GM12875 (cell line): ENCODE data around the gene SEPTIN6.
"Not testable (repeated sequence)": the region's sequence is repeated elsewhere in the genome, so short reads cannot be mapped to it uniquely, and the experiment has no call there.

ENCODE experiments used
- H3K4me3 ChIP-seq: one replicate; pipeline ENCODE4 v1.5.1; 2011; ENCODE audit warnings: low read depth, low read length, control low read depth
- TF ChIP-seq, protein P1 (sequence below): IDR thresholded peaks from 2 replicates; pipeline ENCODE4 v1.5.1; 2011; ENCODE audit warnings: low read depth, mild to moderate bottlenecking, control low read depth, inconsistent platforms, low read length, moderate library complexity, borderline replicate concordance; ENCODE audit not compliant: insufficient read depth

The SEPTIN6 gene

GRCh38 chrX:119690921-119691716 lies 1.8 kb downstream of the SEPTIN6 start:
- peak overlapping the region; percentile 82 for H3K4me3 ChIP-seq
- TF ChIP-seq, protein P1, sequence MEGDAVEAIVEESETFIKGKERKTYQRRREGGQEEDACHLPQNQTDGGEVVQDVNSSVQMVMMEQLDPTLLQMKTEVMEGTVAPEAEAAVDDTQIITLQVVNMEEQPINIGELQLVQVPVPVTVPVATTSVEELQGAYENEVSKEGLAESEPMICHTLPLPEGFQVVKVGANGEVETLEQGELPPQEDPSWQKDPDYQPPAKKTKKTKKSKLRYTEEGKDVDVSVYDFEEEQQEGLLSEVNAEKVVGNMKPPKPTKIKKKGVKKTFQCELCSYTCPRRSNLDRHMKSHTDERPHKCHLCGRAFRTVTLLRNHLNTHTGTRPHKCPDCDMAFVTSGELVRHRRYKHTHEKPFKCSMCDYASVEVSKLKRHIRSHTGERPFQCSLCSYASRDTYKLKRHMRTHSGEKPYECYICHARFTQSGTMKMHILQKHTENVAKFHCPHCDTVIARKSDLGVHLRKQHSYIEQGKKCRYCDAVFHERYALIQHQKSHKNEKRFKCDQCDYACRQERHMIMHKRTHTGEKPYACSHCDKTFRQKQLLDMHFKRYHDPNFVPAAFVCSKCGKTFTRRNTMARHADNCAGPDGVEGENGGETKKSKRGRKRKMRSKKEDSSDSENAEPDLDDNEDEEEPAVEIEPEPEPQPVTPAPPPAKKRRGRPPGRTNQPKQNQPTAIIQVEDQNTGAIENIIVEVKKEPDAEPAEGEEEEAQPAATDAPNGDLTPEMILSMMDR, result no peak

DNA sequence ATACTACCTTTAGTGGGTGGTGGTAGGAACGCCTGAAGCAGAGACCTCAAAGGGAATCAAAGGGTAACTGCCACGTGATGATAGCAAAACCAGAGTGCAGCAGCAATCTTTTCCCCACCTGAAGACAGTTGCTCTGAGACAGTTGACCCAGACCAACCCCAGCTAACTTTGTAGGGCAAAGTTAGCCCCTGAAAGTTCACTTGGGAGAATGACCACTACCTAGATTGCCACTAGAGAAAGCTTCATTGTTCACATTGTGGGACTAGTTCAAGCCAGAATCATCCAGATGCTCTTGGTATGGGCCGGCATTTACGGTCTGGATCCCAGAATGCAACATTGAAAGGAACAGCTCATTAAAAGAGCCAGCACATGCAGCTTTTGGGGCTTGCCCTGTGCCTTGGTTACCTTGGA lies 4.1 kb downstream of the SEPTIN6 start:
- H3K4me3 ChIP-seq, result peak overlapping the region; percentile 5
- TF ChIP-seq, protein P1, result no peak

DNA sequence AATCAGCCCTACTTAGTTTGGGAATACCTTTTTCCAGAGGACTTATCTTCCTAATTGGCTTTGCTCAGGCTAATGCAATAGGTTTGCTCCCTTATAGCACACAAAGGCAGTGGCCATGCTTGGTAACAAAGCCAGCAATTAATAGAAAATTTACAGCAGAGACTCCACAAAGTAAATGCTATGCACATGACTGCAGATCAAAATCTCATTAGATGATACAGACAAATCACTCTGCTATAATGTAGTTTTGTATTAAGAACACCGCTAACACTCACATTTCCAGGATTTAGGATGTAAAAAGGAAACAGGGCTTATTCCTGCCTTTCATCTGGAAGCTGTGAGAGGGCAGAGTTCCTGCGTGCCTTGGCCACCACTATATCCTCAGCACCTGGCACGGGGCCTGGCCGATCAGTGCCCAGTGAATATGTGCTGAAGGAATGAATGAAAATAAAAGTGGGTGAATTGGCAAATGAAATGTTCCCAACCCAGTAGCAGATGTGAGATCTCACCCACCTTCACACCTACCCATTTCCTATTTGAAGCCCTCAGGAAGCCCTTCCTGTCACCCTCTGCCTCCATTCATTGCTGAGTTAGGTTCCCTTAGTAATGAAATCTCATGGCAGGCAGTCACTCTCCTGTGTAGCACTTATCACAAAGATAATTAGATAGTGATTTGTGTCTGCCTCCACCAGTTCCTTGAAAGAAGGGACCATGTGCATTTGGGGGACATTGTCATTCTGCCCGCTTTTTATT lies 5.1 kb downstream of the SEPTIN6 start:
- TF ChIP-seq, protein P1, result no peak
- no peak overlapping the region for H3K4me3 ChIP-seq

DNA sequence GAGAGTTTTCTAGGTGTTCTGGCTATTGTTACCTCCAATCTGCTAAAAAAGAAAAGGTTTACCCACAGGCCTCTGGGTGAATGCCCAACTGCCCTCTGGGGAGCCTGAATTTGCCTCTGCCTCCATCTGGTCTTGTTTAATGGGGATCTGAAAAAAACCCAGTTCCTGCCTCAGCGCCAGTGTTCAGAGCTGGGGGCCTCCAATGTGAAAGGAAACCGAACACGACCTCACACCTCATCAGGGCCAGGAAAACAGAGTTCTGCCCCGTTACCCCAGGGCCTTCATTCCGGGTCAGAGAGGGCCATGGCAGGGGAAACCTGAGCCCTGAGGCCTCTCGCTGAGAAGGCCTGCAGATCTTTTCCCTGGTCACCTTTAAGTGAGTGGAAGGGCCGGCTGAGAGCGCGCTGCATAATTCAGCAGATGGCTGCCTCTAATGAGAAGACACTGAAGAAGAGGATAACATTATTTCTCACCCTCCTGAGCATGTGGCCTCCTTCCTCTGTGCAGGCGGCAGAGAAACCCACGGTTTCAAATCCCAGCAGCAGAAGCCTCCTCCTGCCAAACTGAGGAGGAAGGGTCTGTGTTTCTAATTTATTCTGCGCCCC lies 6.8 kb downstream of the SEPTIN6 start:
- TF ChIP-seq, protein P1, result no peak
- peak overlapping the region; percentile 5 for H3K4me3 ChIP-seq

- TF ChIP-seq, protein P1, result no peak
- H3K4me3 ChIP-seq, result peak overlapping the region; percentile 44
Measured at GRCh38 chrX:119685225-119686066, 7.5 kb downstream of the SEPTIN6 start.

DNA sequence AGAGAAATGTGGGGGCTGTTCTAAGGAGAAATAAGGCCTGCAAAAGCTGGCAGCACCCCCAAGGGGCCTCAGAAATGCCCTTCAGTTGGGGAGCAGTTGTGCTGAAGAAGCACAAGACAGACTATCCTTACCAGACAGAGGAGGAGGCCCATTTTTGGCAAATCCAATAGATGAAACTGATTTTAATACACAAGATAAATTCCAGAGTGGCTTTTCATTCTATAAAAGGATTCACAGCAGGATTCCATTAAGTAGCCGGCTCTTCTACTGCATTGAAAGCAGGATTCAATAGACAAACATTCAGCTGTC lies 8.1 kb downstream of the SEPTIN6 start:
- H3K4me3 ChIP-seq, result peak overlapping the region; percentile 44
- TF ChIP-seq, protein P1, result no peak

- H3K4me3 ChIP-seq, result not testable (repeated sequence)
Measured at GRCh38 chrX:119684312-119684711, 8.7 kb downstream of the SEPTIN6 start.
